ENCODE measurements around the gene MT1M.

Gene MT1M

GRCh38 chr16:56628486-56629350 is 3.7 kb upstream of the MT1M start:
- no peak for DNase-seq (ENCODE audit: low spot score)

DNA sequence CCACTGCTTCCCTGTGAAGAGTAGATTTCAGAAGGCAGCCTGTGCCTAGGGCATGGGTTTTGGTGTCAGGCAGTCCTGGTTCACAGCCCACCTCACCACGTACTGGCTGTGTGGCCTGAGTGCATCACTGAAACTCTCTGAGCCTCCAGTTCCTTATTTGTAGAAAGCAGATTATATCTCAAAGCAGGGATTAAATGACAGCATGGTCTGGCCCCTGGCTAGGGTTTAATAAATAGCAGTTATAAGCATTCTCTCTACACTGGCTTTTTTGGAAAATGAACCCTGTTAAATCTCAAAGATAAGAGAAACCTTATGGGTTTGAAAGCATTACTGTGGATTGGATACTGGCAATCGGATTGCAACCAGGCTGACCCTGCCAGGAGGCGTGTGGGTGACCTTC is 2.9 kb upstream of the MT1M start:
- DNase-seq (ENCODE audit: low spot score) = no peak

DNA sequence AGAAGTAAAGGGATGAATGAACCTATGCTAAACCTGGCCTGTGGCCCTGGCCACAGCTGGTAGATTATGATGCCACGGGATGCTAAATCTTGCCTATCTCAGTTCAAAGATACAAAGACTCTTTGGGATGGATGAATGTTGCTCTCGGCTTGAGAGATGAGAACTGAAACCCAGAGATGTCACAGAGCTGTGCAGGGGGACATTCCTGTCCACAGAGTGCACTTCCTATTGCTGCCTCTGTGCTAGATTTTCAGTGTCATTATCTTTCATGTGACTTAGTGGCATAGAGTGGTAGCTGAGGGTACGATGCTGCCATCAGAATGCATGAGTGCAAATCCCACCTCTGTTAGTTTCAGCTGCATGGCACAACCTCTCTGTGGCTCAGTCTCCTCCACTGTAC is 2.3 kb upstream of the MT1M start:
- no peak for DNase-seq (ENCODE audit: low spot score)

DNA sequence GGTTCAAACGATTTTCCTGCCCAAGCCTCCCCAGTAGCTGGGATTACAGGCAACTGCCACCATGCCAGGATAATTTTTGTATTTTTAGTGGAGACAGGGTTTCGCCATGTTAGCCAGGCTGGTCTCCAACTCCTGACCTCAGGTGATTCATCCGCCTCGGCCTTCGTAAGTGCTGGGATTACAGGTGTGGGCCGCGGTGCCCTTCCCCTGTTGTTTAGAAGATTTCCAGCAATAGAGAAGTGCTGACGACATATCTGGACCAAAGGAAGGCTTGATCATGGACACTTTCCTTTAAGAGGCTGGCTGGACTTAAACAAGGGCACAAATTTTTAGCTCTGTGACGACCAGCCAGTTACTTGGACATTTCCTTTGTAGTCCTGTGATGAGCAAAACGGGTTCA is 1.3 kb upstream of the MT1M start:
- no peak for DNase-seq (ENCODE audit: low spot score)

DNA sequence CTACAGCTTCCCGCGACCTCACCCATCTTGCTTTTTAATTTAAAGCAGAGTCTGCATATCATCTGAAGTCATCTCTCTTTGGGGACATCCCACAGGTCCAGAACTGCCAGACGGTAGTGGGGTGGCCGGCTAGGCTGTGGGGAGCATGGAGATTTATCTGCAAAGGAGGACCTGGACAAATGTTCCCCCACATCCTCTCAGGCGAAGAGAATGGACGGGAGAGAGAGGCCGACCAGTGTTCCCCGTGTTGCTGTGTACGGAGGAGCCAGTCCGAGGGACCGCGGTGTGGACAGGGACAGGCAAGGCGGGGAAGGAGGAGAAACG is 665 bp upstream of the MT1M start:
- no peak for DNase-seq (ENCODE audit: low spot score)

DNA sequence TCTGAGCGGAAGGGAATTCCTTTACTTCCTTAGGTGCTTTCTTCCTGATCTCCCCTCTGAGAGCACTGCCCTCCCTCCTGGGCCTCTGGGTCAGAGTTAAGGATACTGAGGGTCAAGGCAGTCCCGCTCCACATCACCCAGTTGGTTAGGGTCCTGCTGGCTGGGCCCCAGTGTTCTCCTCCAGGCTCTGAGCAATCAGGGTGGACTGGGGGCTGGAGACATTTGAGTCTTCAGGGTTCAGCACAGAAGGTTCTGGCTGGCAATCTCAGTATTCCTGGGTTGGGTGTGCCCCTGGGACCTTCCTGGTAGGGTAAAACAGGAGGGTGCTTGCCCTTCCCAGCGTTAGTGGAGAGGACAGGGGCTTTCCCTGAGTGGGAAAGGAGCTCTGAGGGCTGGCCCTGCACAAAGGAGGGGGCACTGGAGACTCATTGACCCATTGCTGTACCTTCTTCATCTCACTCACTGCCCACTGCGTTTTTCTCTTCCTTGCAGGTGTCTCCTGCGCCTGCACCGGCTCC is 448 bp downstream of the MT1M start:
- DNase-seq (ENCODE audit: low spot score) = no peak

- DNase-seq (ENCODE audit: low spot score) = no peak
Observed at GRCh38 chr16:56633535-56633934, 1.1 kb downstream of the MT1M start.

DNA sequence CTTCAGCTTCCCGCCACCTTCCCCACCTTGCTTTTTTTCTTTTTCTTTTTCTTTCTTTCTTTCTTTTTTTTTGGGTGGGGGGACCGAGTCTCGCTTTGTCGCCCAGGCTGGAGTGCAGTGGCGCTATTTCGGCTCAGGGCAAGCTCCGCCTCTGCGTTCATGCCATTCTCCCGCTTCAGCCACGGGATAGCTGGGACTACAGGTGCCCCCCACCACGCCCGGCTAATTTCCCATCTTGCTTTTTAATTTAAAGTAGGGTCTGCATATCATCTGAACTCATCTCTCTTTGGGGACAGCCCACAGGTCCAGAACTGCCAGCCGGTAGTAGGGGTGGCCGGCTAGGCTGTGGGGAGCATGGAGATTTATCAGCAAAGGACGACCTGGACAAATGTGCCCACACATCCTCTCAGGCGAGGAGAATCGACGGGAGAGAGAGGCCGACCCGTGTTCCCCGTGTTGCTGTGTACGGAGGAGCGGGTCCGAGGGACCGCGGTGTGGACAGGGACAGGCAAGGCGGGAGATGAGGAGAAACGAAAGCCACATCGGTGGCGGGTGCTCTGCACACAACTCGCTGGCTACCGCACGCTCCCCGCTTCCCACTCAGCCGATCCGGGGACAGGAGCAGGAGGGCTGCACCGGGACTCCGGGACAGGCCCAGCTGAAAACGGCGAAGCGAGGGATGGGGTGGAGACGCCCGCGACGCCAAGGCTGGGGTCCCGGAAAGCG is 2.4 kb downstream of the MT1M start:
- no peak for DNase-seq (ENCODE audit: low spot score)

- no peak for DNase-seq (ENCODE audit: low spot score)
Observed at GRCh38 chr16:56635441-56635967, 3.0 kb downstream of the MT1M start.

GRCh38 chr16:56636616-56637413 is 4.4 kb downstream of the MT1M start:
- DNase-seq (ENCODE audit: low spot score) = no peak

DNA sequence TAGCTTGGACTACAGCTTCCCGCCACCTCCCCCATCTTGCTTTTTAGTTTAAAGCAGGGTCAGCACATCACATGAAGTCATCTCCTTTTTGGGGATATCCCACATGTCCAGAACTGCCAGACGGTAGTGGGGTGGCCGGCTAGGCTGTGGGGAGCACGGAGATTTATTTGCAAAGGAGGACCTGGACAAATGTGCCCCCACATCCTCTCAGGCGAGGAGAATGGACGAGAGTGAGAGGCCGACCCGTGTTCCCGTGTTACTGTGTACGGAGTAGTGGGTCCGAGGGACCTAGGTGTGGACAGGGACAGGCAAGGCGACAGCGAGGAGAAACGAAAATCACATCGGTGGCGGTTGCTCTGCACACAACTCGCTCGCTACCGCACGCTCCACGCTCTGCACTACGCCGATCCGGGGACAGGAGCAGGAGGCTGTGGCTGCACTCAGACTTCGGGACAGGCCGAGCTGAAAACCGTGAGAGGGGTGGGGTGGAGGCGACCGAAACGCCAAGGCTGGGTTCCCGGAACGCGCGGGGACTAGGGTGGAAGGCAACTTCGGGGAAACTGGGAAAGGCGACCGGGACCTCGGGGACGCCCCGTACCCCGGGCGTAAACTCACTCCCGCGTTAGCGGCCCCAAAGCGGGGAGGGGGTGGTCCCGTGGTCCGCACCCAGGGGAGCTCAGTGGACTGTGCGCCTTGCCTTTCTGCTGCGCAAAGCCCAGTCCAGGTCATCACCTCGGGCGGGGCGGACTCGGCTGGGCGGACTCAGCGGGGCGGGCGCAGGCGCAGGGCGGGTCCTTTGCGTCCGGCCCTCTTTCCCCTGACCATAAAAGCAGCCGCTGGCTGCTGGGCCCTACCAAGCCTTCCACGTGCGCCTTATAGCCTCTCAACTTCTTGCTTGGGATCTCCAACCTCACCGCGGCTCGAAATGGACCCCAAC is 5.6 kb downstream of the MT1M start, which contains the start of gene MT1A:
TSS of gene MT1A (plus strand) at position 853 of the 937 bp plus-strand sequence. CDS start at position 926, 73 bp downstream.
- no peak for DNase-seq (ENCODE audit: low spot score)

DNA sequence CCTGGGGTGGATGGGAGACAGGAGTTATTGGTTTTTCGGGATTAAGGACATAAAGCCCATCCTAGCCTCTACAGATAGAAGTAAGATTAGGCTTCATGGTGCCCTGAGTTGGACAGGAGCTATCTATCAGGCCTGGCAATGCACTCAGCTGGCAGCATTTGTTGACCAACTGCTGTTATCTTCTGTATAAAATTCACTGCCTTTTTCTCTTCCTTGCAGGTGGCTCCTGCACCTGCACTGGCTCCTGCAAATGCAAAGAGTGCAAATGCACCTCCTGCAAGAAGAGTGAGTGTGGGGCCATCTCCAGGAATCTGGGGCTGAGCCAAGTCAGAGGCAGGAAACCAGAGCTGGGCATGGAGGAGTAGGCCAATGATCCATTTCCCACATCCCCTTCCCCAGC is 6.6 kb downstream of the MT1M start:
- no peak for DNase-seq (ENCODE audit: low spot score)

DNA sequence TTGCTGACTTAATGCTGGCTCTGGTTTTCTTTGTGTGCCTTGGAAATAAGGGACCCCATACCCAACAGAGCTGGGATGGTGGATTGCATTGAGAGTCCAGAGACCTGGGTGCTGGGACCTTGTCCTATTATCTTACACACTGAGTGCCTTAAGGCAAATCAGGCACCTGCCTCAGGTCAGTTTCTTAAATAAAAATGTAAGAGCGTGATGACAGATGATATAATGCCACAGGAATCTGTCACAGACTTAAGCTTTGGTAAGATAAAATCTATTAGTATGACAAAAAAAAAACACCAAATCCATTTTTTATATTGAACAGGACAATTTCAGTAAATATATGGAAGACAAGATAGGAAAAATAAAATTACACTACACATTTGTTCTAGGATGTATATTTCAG is 7.6 kb downstream of the MT1M start:
- DNase-seq (ENCODE audit: low spot score) = no peak

DNA sequence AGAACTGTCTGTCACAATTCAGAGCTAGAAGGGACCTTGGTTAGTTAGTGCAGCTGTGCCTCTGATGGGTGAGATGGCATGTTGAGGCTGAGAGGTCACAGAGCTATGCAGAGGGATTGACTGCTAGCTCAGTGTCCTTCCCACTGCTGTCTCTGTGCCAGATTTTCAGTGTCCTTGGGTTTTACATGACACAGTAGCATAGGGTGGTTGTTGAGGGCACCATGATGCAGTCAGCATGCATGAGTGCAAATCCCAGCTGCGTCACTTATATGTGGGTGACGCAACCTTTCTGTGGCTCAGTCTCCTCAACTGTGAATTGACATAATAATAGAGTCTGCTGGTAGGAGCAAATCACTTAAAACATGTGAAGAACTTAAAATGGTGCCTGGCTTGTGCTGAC is 8.7 kb downstream of the MT1M start:
- no peak for DNase-seq (ENCODE audit: low spot score)

DNA sequence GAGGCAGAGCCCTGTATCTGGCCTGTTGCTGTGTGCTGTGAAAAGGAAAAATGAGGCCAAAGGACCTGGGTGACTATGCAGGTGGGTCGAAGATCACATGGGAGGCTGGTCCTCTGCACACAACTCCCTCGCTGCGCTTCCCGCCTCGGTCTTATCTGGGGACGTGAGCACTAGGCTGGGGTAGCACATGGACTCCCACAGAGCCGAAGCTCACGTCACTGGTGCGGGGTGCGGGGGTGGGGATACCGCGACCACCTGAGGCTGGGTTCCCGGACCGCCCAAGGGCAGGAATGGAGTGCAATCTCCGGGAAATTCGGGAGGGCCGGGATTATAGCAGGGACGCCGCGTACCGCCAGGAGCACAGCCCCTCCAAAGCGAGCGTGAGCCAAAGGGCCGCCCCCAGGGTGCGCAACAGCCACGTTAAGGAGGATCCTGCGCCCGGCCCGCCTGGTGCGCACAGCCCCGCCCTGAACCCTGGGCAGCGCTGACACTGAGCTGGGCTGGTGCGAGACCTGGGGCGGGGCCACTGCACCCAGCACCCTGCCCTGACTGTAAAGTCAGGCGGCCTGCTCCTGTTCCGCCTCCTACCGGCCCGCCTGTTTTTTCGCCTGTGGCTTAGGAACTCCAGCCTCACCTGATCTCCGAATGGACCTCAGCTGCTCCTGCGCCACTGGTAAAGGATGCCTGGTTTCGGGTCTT is 10.8 kb downstream of the MT1M start:
- DNase-seq (ENCODE audit: low spot score) = peak; percentile 27

DNA sequence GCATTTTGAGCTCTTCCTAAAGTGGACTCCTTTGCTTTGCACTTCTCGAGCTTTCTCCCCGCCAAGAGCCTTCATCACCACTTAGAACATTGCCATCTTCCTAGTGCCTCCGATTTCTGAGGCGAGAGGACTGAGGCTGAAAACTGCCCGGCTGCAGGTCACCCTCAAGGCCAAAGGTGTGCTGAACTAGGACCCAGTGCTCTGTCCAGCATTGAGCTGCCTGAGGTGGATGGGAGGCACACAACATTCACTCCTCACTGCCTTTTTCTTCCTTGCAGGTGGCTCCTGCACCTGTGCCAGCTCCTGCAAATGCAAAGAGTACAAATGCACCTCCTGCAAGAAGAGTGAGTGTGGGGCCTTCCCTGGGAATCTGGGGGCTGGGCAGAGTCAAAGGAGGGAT is 11.4 kb downstream of the MT1M start:
- DNase-seq (ENCODE audit: low spot score) = no peak

DNA sequence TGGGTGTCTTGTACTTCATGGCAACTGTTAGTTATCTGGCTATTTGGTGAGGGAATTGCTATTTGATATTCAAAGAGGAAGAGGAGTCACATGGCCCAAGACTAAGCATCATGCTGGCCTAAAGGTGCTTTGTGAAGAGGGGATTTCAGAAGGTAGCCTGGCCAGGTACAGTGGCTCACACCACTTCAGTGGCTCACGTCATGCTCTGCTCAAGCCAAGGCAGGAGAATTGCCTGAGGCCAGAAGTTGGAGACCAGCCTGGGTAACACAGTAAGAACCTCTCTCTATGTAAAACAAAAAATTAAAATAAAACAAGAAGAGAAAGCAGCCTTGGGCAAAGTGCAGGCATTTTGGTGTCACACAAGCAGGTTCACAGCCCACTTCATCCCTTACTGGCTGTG is 12.9 kb downstream of the MT1M start:
- no peak for DNase-seq (ENCODE audit: low spot score)

DNA sequence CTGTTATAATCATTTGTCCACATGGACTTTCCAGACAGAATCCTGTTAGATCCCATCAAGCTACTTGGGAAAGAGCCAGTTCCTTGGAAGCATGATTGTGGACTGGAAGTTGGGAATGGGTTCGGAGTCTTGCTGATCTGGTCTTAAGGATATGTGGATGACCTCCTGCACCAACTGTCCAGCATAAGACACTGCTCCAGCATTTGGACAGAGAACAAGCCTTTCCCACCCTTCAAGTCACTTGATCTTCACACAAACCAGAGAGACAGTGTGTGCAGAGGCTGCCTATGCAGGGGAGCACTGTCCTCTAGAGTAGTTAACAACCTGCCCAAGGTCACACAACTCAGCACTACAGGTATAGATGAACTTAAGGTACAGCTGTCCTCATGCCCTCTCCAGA is 13.4 kb downstream of the MT1M start:
- no peak for DNase-seq (ENCODE audit: low spot score)

DNA sequence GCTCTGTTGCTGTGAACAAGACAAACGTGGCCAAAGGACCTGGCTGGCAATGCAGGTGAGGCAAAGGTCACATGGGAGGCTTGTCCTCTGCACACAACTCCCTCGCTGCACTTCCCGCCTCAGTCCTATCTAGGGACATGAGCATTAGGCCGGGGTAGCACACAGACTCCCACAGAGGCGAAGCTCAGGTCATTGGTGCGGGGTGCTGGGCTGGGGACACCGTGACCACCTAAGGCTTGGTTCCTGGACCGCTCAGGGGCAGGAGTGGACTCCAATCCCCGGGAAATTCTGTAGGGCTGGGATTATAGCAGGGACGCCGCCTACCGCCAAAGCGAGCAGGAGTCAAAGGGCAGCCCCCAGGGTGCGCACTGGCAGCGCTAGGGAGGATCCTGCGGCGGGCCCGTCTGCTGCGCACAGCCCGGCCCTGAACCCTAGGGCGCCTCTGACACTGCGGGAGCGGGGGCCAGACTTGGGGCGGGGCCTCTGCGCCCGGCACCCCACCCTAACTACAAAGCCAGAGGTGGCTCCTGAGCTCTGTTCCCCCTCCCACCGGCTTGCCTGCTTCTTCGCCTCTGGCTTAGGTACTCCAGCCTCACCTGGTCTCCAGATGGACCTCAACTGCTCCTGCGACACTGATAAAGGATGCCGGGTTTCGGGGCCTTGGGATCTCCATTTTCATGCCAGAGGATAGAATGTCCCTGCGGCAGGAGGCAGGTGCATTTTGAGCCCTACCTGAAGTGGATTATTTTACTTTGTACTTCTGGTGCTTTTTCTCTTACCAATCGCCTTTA is 15.4 kb downstream of the MT1M start:
- DNase-seq (ENCODE audit: low spot score) = no peak

DNA sequence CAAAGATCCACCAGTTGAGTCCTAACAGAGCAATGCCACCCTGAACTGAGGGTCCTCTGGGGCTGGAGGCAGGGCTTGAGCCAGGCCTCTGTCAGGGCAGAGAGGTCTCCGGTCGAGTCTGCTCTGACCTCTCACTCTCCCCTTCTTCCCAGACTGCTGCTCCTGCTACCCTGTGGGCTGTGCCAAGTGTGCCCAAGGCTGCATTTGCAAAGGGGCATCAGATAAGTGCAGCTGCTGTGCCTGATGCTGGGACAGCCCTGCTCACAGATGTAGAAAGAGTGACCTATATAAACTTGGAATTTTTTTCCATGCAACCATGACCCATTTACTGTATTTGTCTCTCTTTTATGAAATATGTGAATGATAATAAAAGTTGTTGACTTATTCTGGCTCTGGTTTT is 16.8 kb downstream of the MT1M start:
- DNase-seq (ENCODE audit: low spot score) = no peak

All from hematopoietic multipotent progenitor cell treated with erythropoietin and hydrocortisone succinate and interleukin-3 and kit ligand, for 17 days (in vitro differentiated cells).